BJ (cell line): Measurements from ENCODE around the gene HEPN1. TPM values are rescaled to one million over a fixed set of nuclear protein-coding genes. Genes with fewer than 3 reads are reported as not detected.

ENCODE experiments used
- CTCF ChIA-PET: fragments of 350-600 bp; formaldehyde crosslinking; extraction: SDS; loops from one replicate; lab custom pipeline; 2021; ENCODE audit warnings: antibody characterized with exemption, inconsistent platforms; lab: Yijun Ruan, JAX
- POLR2A ChIA-PET: fragments of 300-600 bp; sonication (Branson Sonifier 250); formaldehyde crosslinking; extraction: SDS; loops from one replicate; lab custom pipeline; 2021; ENCODE audit warnings: antibody characterized with exemption; lab: Charles Lee
- DNase-seq: peaks from one replicate; pipeline ENCODE4 v3.0.0-alpha.2; 2011; ENCODE audit warnings: low read depth
- H3K27me3 ChIP-seq: 2 replicates; pipeline ENCODE4 v1.6.0; 2011; ENCODE audit warnings: low read length; ENCODE audit not compliant: control insufficient read depth, insufficient read depth
- H3K36me3 ChIP-seq: 2 replicates; pipeline ENCODE4 v1.5.1; 2011; ENCODE audit warnings: low read length; ENCODE audit not compliant: control insufficient read depth, insufficient read depth
- H3K4me3 ChIP-seq: 2 replicates; pipeline ENCODE4 v1.5.1; 2011; ENCODE audit warnings: low read depth, mild to moderate bottlenecking, control low read depth, low read length
- polyA plus RNA-seq: library from polyadenylated mRNA; depleted of rRNA; stranded (reverse); fragments of >200 nt; gene quantifications from 2 replicates; pipeline ENCODE4 v1.2.3, GENCODE V29; 2011
- TF ChIP-seq, protein P1 (sequence below): IDR thresholded peaks from 2 replicates; pipeline ENCODE4 v1.5.1; 2011; ENCODE audit warnings: low read depth, mild to moderate bottlenecking, control low read depth, inconsistent platforms, low read length, moderate library complexity; ENCODE audit not compliant: insufficient read depth

HEPN1 gene
- polyA plus RNA-seq, 1 experiment, result not detected

DNA sequence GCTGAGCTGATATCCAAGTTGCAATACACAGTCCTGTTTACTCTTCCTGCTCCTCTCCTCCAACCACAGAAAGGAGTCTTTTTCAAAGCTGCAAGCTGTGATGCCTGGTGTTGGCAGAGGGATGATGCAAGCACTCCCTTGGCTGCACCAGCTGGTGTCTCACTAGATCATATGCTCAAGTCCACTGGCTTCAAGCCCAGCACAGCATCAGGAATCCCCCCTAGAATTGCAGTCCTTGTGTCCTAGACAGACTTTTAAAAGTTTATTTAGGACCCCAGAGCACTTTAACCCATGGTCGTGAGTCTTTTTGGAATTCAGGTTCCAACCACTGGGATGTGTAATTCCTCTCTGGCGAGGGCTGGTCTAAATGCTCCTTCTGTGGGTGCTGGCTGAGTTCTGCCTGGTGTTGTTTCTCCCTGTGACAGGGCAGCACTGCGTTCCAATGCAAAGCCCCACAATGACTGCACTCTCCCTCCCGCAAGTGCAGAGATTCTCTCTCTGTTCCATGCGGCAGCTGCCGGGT, 1.9 kb upstream of the HEPN1 start:
- no peak for DNase-seq
- ChIA-PET POLR2A (no interaction called here), CTCF (interaction anchor here (1.8 to 2.0 kb wide), 2 partner anchors 17 to 18 kb away, joined by 4 to 8 read pairs; no protein-coding TSS in a partner anchor)
- H3K4me3 ChIP-seq, result no peak overlapping the region
- TF ChIP-seq, protein P1, sequence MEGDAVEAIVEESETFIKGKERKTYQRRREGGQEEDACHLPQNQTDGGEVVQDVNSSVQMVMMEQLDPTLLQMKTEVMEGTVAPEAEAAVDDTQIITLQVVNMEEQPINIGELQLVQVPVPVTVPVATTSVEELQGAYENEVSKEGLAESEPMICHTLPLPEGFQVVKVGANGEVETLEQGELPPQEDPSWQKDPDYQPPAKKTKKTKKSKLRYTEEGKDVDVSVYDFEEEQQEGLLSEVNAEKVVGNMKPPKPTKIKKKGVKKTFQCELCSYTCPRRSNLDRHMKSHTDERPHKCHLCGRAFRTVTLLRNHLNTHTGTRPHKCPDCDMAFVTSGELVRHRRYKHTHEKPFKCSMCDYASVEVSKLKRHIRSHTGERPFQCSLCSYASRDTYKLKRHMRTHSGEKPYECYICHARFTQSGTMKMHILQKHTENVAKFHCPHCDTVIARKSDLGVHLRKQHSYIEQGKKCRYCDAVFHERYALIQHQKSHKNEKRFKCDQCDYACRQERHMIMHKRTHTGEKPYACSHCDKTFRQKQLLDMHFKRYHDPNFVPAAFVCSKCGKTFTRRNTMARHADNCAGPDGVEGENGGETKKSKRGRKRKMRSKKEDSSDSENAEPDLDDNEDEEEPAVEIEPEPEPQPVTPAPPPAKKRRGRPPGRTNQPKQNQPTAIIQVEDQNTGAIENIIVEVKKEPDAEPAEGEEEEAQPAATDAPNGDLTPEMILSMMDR, result no peak
- H3K27me3 ChIP-seq, result no peaks in the 10 kb centered on the region
- no peaks in the 10 kb centered on the region for H3K36me3 ChIP-seq

DNA sequence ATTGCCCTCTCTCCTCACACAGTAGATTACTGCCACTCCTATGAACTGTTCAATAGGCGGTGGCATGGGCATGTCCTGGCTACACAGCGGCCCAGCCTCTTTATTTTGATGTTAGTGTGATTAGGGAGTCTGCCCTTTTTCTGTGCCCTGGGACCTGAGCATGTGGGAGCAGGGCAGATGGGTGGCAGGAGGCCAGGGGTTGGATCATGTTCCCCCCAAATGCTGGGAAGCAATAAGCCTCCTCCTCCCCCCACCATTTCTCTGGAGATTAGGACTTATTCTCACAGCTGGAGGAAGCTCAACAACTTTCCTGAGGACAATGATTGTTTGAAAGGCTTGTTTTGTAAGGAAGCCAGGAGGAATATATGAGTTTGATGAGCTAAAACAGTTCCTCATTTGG, 848 bp downstream of the HEPN1 start:
- no peak for DNase-seq
- Histone ChIP-seq H3K4me3 (no peak overlapping the region), H3K27me3 (no peaks in the 10 kb centered on the region), H3K36me3 (no peaks in the 10 kb centered on the region)
- ChIA-PET POLR2A (no interaction called here), CTCF (interaction anchor here (0.8 to 2.1 kb wide), 6 partner anchors 11 to 485 kb away, joined by 3 to 8 read pairs (median 6); no protein-coding TSS in a partner anchor)
- TF ChIP-seq, protein P1, result no peak

DNA sequence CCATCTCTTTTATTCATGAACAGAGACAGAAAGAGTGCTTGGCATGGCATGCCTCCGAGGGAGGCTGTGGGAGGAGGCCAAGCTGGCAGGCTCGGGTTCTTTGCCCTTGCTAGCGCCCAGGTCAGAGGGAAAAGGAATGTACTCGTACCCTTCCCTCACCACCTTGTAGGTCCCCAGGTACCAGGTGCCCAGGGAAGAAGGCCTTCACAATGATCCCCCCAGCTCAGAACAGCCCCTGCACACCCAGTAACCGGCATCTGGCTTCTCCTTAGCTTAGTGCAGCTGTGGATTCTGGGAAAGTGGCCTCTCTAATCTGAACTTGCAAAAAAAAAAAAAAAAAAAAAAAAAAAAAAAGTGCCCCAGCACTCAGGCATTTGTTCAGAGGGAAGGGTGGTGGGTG, 1.3 kb downstream of the HEPN1 start:
- H3K27me3 ChIP-seq, result no peaks in the 10 kb centered on the region
- H3K36me3 ChIP-seq, result no peaks in the 10 kb centered on the region
- no peak overlapping the region for H3K4me3 ChIP-seq
- TF ChIP-seq, protein P1, result no peak
- no peak for DNase-seq
- POLR2A ChIA-PET, result no interaction called here
- CTCF ChIA-PET, result interaction anchor here (1.2 to 2.1 kb wide), 5 partner anchors 11 to 222 kb away, joined by 3 to 8 read pairs (median 5); no protein-coding TSS in a partner anchor

DNA sequence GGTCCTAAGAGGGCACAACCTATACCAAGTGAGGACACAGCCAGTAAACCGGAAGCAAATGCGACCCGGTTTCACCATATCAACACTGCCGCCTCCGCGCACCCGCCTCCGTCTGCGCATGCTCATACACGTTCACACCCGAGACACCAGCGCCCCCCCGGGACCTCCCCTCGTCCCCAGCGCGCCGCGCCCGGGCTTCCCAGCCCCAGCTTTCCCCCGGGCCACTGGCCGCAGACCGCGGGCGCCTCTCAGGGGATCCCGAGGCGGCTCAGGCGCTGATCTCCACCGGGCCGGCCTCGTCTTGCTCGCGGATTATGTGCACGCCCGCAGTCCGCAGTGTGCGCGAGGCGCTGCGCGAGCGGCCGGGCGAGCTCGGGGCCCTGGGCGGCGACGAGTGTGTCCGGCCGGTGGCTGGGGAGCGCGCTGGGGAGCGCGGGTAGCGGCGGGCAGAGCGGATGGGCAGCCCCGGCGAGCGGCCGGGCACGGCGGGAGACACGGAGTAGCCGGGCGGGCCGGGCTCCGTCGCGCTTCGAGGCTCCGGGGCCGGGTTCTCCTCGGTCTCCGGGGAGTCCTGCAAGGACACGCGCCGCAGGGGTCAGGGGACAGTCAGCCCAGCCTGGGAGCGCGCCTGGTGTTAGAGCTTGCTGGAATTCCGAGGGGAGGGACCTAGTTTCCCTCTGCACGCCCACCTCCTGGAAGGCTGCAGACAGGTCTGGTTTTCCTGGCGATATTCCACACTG, 2.0 kb downstream of the HEPN1 start:
- ChIA-PET CTCF (interaction anchor here (1.3 to 1.8 kb wide), 3 partner anchors 10 to 27 kb away, joined by 3 to 8 read pairs (median 5); no protein-coding TSS in a partner anchor), POLR2A (no interaction called here)
- DNase-seq, result no peak
- Histone ChIP-seq H3K36me3 (no peaks in the 10 kb centered on the region), H3K27me3 (no peaks in the 10 kb centered on the region), H3K4me3 (peak overlapping the region; percentile 34)
- TF ChIP-seq, protein P1, result no peak

DNA sequence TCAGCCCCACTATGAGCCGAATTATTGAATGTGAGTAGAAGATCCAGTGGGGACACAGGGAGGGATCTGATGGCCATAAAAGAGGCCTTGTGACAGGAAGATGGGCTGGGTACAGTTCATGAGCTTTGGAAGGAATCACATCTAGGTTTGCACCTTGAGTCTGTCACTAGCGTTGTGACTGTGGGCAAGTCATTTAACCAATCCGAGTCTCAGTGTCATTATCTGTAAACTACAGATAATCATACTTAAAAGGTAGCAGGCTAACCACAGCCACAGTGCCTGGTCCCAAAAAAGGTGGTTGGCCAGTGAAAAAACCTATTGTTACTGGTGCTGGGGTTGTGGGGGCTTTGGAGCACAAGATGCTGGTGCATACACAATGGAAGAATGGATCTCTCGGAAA, 3.8 kb downstream of the HEPN1 start:
- CTCF ChIA-PET, result interaction anchor here (0.9 kb wide), 1 partner anchor 12 kb away, joined by 3 read pairs; no protein-coding TSS in a partner anchor
- TF ChIP-seq, protein P1, result no peak

More for the DNA sequence above, 3.8 kb downstream of the HEPN1 start:
- POLR2A ChIA-PET, result no interaction called here
- H3K36me3 ChIP-seq, result no peaks in the 10 kb centered on the region
- H3K27me3 ChIP-seq, result no peaks in the 10 kb centered on the region
- no peak for DNase-seq
- H3K4me3 ChIP-seq, result no peak overlapping the region
